ENCODE results near the gene ATAD1. TPM values are rescaled to one million over a fixed set of nuclear protein-coding genes. Genes with fewer than 3 reads are reported as not detected.

Gene ATAD1
- total RNA-seq, 2 donors from 2014 or later: 9.6 to 16.9 TPM

DNA sequence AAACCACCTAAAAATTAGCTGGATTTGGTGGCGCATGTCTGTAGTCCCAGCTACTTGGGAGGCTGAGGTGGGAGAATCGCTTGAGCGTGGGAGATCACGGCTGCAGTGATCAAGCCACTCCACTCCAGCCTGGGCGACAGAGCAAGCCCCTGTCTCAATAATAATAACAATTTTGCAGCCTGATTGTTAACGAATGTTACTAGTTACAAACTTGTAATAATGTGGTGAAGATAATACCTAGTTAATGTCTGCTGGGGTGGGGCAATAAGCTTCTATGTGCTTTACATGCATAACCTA is 1.2 kb upstream of the ATAD1 start:
- ATAC-seq (no peak), DNase-seq (no peak)
- Histone ChIP-seq H3K36me3 (replicated peaks in 1 of 2; ENCODE audit: insufficient read depth in 1 of 2, low read depth in 2 of 2) (no peaks in the 10 kb centered on the region), H3K9me3 (no peaks in the 10 kb centered on the region), H3K4me1 (peaks cover 25% of the 10 kb centered on the region), H3K27ac (no peak overlapping the region), H3K27me3 (no peaks in the 10 kb centered on the region), H3K4me3 (no peak overlapping the region)
- intact Hi-C loops (cut with DNase I): no loop called here
- TF ChIP-seq POLR2A (IDR thresholded peaks at IDR 0.05): no peak
- WGBS, 2 donors: 83% methylated on average over 6 of the region's 6 CpGs

DNA sequence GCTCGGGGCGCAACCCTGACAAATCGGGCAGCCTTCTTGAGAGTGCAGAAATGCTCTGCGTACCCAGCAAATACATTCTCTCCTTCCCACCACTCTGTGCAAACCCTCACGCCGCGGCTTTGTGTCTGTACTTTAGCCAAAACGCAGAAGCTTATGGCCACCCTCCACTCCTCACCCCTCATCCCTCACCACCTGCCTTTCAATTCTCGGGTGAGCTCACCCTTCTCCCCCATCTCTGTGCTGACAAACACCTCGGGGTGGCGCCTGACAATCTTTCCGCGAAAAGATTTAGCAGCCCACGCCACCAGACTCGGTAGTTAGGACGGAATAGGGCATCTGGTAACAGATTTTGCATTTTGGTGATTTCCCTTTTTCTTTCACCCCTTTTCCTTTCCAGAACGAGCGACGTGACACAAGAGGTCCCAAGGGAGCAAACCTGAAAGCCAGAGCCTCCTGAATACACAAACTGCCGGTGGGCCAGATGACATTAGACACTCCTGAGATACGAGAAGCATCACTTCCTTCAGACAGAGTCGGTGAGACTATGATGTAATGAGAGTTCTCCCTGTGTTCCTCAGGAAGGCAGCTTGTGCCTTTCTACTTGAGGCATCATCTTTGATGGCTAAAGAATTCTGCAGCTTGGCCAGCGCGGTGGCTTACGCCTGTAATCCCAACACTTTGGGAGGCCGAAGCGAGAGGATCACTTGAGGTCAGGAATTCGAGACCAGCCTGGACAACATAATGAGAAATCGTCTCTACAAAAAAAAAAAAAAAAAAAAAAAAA is 671 bp upstream of the ATAD1 start:
- no peak for TF ChIP-seq POLR2A (IDR thresholded peaks at IDR 0.05)
- TF ChIP-seq, protein P1, sequence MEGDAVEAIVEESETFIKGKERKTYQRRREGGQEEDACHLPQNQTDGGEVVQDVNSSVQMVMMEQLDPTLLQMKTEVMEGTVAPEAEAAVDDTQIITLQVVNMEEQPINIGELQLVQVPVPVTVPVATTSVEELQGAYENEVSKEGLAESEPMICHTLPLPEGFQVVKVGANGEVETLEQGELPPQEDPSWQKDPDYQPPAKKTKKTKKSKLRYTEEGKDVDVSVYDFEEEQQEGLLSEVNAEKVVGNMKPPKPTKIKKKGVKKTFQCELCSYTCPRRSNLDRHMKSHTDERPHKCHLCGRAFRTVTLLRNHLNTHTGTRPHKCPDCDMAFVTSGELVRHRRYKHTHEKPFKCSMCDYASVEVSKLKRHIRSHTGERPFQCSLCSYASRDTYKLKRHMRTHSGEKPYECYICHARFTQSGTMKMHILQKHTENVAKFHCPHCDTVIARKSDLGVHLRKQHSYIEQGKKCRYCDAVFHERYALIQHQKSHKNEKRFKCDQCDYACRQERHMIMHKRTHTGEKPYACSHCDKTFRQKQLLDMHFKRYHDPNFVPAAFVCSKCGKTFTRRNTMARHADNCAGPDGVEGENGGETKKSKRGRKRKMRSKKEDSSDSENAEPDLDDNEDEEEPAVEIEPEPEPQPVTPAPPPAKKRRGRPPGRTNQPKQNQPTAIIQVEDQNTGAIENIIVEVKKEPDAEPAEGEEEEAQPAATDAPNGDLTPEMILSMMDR (IDR thresholded peaks at IDR 0.05): peak in 1 of 7 experiments; percentile 13
- H3K27ac ChIP-seq: peak overlapping the region; percentile 76 to 91 (median 86)
- 8 to 14% methylated on average over 29 of the region's 29 CpGs for WGBS, 2 donors

DNA sequence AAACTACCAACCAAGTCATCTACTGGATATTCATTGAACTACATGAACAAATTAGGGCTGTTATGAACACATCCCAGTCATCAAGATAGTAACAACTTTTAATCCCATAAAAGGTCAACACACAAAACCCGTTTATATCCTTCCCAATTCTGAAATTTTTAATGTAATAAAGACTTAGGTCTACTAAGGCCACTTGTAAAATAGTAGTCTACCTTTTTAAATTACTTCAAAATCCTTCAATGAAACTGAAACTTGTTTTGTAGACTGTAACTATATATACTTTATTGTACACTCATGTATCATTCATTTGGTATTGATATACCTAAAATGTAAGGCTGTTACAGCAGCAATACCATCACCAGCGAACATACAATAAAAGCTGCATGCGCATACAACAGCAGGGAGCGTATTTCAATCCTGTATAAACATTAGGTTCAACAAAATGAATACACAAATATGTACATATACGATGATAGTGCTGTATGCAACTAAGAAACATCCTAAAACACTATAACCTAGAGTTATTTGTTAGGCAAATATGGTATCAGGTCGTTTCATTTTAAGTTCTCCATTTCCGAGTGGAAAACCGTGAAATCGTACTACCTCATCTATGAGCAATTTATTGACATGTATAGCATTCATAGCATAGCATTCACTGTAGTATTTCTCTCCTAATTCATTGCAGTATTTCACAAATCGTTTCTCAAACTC is 973 bp downstream of the ATAD1 start:
- Histone ChIP-seq H3K27me3 (no peaks in the 10 kb centered on the region), H3K4me3 (peak overlapping the region; percentile 71 to 88), H3K9me3 (no peaks in the 10 kb centered on the region), H3K4me1 (peaks cover 25% of the 10 kb centered on the region), H3K27ac (peak overlapping the region in 3 of 4 donors; percentile 85 to 91 (median 88)), H3K36me3 (replicated peaks in 1 of 2; ENCODE audit: insufficient read depth in 1 of 2, low read depth in 2 of 2) (no peaks in the 10 kb centered on the region)
- TF ChIP-seq POLR2A (IDR thresholded peaks at IDR 0.05): no peak
- TF ChIP-seq, protein P1 (IDR thresholded peaks at IDR 0.05): no peak
- intact Hi-C loops (cut with DNase I): no loop called here
- ATAC-seq: no peak
- WGBS, 2 donors: 10 to 18% methylated on average over 10 of the region's 10 CpGs
- DNase-seq: no peak

More for the DNA sequence above, 671 bp upstream of the ATAD1 start:
- peak; percentile 30 to 52 (median 36) for DNase-seq
- Histone ChIP-seq H3K9me3 (no peaks in the 10 kb centered on the region), H3K36me3 (replicated peaks in 1 of 2; ENCODE audit: insufficient read depth in 1 of 2, low read depth in 2 of 2) (no peaks in the 10 kb centered on the region), H3K4me3 (peak overlapping the region; percentile 71 to 88), H3K4me1 (peaks cover 25% of the 10 kb centered on the region), H3K27me3 (no peaks in the 10 kb centered on the region)
- intact Hi-C loops (cut with DNase I): no loop called here
- peak; percentile 38 for ATAC-seq

DNA sequence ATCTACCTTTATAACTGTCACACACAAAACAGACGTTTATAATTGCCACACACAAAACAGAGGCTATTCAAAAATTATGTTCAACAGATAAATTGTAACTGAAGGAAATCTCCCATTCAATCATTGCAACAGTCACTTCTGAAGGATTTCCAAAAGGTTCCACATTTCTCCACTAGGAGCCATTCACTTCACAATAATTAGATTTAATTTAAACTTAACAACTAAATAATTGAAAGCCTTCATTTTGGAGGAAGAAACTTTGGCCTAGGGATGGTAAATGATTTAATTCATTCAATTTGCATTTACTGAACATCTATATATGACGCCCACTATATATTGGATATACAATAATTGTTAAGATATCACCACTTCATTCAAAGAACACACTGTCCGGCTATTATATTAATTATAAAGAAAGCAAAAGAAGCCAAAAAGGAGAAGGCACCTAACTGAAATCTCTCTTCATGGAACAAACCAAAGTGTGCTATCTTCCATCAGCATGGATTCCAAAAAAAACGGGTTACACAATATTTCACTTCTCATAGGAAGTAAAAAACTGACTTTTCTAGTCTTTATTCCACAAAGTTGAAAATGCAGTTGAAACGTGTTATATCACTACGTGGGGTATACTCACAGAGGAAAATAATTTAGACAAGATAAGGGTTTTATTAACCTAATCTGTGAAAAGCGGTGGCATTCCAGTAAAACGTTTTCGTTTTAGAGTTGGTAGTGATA is 1.7 kb downstream of the ATAD1 start:
- H3K9me3 ChIP-seq: no peaks in the 10 kb centered on the region
- TF ChIP-seq, protein P1 (IDR thresholded peaks at IDR 0.05): no peak
- no peak for TF ChIP-seq POLR2A (IDR thresholded peaks at IDR 0.05)
- ATAC-seq: no peak
- no peaks in the 10 kb centered on the region for H3K27me3 ChIP-seq
- H3K36me3 ChIP-seq (replicated peaks in 1 of 2; ENCODE audit: insufficient read depth in 1 of 2, low read depth in 2 of 2): no peaks in the 10 kb centered on the region
- H3K4me1 ChIP-seq: peaks cover 25% of the 10 kb centered on the region
- no peak for DNase-seq
- H3K27ac ChIP-seq: no peak overlapping the region
- WGBS, 2 donors: 48 to 61% methylated on average over 9 of the region's 9 CpGs
- intact Hi-C loops (cut with DNase I): no loop called here
- H3K4me3 ChIP-seq: no peak overlapping the region

DNA sequence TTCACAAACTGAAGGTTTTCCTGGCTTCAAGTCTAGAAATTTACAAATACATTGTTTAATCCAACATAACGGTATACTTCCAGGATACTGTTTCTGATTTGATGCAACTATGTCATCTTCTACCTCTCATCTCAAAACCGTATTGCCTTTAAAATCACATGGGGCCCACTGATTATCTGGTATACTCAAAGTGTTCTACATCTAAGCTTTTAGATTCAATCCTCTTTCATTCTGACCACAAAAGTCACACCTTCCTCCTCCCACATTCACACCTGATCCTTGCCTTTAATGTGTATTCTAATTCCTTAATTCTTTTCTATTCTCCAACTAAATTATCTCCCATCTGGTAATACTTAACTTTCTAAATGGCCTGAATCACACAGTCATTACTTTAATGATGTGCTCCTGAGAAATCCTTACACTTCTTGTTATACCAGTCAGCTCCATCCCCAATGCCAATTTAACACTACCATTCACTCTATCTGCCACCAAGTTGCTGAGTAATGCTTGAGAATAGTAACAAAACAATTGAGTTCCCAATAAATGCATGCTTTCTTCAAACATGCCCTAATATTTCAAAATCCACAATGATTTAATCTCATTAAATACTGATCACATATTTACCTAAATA is 13.0 kb downstream of the ATAD1 start:
- DNase-seq (no peak), ATAC-seq (no peak)
- no peak for TF ChIP-seq POLR2A (IDR thresholded peaks at IDR 0.05)
- TF ChIP-seq, protein P1 (IDR thresholded peaks at IDR 0.05): no peak
- Histone ChIP-seq H3K27ac (no peak overlapping the region), H3K4me1 (no peaks in the 10 kb centered on the region), H3K9me3 (peaks cover 0 to 11% (median 0%) of the 10 kb centered on the region in 3 donors), H3K27me3 (no peaks in the 10 kb centered on the region), H3K4me3 (no peak overlapping the region), H3K36me3 (replicated peaks in 1 of 2; ENCODE audit: insufficient read depth in 1 of 2, low read depth in 2 of 2) (peaks cover 0 to 1% of the 10 kb centered on the region in 2 donors)
- intact Hi-C loops (cut with DNase I): no loop called here
- WGBS, 2 donors: 96 to 98% methylated on average over 2 of the region's 2 CpGs
